Kasumi-1 (cell line): Measurements from ENCODE around the gene SNRPB2.

Experiments used
- DNase-seq, 2 experiments: peaks; one replicate each; lab custom pipeline; 2025; lab: John Stamatoyannopoulos, UW

Gene SNRPB2

DNA sequence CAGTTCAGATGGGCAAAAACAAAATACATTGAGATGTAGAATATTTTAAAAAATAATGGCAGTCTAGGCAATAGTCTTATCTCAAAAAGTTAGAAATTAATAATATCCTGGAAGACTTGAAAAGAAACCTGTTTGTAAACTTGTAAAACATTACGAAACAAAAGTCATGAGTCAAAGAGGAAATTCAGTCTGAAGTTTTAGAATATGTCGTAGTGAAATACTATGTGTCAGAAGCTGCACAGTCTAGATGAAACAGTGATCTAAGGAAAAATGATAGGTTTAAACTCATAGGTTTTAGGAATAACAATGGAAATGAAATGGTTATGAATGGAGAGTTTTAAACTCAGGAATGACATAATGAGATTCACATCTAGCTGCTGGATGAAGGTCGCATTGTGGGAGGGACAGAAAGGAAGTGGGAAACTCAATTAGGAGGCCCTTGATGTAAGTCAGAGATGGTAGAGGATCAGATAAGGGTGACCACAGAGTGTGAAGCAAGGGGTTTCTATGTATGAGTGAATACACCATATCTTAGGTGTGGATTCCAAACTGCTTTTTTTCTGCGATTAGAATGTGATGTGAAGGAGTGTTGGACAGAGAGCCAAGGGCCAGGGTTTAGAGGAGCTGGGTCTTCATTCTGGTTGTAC is 2.8 kb downstream of the SNRPB2 start:
- DNase-seq = peak; percentile 21 to 31

DNA sequence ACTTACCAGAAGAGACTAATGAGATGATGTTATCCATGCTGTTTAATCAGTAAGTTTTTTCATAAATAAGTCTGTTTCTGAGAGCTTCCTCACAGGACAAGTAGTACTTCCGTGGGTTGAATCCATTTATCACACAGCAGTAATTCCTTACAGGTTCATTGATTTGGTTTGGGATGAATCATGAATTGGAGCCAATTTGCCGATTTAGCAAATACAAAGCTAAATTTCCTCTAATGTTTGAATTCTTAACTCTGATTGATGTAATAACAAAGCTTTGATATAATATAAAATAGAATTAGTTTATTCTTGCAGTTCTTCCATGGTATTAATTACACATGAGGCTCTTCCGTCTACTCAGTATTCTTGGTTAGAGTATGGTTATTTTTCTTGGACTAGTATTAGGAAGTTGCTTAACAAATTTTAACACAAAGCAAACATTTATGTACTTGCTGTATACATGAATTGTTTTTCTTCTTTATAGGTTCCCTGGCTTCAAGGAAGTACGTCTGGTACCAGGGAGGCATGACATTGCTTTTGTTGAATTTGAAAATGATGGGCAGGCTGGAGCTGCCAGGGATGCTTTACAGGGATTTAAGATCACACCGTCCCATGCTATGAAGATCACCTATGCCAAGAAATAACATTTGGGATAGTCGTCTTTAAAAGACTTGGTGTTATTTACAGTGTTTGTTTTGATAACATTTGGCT is 10.7 kb downstream of the SNRPB2 start:
- no peak for DNase-seq

DNA sequence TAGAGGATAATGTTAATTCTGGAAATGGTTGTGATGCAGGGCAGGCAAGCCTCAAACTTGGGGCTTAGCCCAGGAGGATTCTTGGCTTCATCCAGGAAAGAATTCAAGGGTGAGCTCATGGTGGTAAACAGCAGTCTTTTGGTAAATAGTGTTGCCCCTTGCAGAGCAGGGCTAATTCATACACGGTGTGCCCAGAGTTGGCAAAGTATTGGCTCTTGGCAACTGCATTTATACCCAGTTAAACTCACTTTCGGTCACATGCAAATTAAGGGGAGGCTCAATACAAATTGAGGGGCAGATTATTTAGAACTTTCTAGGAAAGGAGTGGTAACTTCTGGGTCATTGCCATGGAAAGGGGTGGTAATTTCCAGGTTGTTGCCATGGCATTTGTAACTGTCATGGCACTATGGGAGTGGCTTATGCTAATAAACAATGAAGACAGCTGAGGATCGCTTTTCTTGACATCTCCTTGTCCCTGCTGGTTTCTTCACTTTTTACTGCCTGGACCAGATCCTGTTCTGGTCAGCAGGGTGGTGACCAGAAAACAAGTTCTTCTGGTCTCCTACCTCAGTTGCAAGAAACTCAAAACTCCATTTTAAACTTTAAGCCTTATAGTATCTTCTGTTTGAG is 14.5 kb downstream of the SNRPB2 start:
- no peak for DNase-seq

DNA sequence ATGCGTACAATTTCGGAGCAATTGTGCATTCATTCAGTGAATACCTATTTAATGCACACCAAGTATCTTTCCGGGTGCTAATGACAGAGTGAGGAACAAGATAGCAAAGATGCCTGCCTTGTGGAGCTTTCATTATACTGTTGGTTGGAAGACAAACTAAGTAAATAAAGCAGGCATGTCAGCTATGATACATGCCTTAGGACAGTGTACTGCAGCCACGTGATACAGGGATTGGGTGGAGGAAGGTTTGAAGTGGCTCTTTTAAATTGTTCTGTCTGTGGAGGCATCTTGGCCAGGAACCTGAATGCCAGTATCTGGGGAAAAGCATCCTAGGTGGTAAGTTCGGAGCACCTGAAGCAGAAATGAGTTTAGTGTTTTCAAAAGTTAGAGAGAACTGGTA is 15.4 kb downstream of the SNRPB2 start:
- DNase-seq = no peak

DNA sequence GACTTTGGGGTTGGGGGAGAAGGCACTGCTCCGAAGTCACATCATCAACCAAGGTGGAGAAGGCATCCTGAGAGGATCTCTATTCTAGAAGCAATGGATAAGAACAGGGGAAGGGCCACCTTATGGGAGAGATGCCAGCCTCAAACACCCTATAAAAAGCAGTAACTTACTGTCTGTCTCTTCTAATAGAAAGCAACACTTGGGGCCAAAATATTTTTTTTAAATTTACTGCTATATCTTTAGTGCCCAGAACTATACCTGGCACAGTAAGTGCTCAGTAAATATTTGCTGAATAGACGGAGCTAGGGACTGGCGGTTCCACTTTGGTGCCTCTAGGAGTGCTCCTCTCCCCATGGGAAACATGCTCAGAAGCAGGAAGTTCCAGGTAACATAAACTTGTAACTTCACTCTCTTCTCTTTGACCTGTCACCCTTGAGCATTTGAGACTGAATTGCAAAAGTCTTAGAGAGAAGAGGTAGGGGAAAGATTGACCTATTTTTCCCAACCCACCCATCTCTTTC is 17.5 kb downstream of the SNRPB2 start:
- DNase-seq = no peak

DNA sequence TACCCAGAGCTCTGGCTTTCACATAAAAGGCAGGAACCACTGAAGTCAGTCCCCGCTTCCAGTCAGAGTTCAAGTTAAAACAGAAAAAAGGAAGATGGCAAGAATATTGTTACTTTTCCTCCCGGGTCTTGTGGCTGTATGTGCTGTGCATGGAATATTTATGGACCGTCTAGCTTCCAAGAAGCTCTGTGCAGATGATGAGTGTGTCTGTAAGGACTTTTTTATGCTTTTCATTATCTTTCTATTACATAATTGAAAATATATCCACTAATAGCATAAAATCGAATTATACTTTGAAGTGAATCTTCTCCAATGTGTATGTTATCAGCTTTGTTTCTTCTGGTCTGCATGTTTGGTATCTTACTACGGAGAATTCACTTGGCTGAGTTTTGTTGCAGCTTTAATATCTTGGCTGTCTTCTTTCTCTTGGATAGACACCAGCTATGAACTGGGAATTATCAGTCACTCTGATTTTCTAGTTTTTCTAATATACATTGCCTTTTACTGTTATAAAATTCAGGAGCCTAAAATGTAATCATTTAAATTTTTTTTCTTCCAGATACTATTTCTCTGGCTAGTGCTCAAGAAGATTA is 18.6 kb downstream of the SNRPB2 start, which contains the start of gene OTOR:
TSS of gene OTOR (plus strand) at position 51 of the 593 bp plus-strand sequence. CDS start at position 95, 44 bp downstream.
- no peak for DNase-seq

DNA sequence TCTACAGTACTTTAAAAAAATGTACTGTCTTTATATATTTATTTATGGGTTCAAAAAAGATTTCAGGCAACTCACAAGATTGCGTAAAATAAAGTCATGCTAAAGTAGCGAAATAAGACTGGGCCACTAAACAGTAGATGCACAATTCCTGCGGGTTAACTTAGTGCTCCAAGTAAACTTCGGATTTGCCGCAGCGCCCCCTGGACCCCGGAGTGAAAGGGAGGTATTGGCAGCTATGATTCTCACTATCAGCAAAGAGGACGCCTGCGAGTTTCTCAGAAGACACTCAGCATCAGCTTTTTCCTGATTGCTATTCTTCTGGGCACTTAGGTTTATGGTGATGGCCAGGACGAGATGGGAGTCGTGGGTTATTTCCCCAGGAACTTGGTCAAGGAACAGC is 19.7 kb downstream of the SNRPB2 start:
- no peak for DNase-seq

DNA sequence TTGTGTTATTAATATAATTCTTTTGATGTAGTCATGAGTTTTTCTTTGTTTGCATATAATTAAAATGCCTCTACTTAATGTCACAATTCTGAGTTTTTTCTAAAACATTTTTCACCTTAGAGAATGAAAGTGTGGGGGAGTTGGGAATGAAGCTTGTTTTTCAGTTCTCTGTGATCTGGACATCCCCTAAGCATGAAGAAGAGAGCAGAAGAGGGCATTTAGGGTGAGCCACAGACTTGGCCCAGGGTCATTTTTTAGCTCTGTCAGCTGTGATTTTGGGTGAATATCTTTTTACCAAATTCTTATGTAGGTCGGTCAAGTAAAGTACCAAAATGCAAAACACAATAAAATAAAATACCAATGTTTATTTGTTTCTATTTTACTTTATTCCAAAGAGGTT is 22.3 kb downstream of the SNRPB2 start:
- no peak for DNase-seq

DNA sequence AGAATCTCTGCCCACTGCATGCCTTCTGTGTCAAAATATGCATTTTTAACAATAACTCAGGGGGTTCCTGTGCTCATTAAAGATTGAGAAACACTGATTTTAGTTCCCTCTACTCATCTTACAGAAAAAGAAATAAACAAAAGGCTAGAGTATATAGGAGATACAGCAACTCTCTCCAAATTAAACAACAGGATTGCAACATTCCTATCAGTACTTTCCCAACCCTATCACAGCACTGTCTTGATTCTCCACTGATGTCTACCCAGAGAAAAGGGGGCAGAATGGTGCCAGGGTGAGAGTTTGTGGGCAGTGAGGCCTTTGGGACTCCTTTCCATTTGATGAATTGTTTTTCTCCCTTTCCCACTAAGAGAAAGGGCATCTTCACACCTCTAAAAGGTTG is 23.1 kb downstream of the SNRPB2 start:
- no peak for DNase-seq

DNA sequence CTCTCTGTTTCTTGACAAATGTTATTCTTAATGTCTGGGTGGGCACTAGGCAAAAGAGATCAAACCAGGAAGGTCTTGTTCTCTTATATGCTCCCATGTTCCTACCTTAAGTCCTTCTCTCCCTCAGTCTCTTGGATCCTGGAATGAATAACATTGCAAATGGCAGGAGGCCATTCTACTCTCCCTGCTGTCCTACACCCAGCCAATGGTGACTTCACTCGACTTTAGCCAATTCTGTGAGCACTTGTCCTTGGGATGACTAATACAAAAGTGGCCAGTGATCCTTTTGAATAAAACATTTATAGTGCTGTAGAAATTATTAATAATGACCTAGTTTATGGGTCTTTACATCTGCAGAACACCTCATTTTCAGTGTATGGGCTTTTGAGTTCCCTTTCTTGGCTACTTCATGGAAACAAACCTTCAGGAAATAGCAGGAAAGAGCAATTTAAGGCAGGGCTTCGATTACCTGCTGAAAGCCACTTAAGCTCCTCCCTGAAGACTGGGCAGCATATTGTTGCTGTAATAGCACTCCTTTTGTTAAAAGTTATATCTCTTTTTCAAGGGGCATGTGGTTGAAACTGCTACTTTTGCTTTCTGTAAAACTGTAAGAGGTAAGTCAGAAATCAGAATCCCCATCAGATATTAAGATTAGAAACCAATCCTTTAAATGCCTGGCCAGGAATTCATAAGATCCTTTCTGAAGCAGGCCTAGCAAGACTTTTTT is 28.8 kb downstream of the SNRPB2 start:
- no peak for DNase-seq

DNA sequence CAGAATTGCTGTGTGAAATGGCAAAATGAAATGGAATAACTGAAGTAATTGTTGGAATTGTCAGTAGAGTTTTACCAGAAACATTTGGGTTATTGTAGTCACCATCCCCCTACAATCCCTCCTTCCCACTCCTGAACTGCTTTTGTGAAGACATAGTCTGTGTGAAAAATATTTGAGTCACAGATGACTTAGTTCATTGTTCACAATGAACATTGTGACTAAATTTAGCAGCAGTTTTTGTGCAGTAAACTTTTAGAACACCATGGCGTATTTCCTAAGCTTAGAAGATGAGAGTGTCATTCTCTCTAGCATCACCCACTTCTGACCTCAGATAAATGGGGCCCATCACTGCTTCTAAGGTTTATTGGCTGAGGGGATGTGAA is 29.3 kb downstream of the SNRPB2 start:
- DNase-seq = no peak

DNA sequence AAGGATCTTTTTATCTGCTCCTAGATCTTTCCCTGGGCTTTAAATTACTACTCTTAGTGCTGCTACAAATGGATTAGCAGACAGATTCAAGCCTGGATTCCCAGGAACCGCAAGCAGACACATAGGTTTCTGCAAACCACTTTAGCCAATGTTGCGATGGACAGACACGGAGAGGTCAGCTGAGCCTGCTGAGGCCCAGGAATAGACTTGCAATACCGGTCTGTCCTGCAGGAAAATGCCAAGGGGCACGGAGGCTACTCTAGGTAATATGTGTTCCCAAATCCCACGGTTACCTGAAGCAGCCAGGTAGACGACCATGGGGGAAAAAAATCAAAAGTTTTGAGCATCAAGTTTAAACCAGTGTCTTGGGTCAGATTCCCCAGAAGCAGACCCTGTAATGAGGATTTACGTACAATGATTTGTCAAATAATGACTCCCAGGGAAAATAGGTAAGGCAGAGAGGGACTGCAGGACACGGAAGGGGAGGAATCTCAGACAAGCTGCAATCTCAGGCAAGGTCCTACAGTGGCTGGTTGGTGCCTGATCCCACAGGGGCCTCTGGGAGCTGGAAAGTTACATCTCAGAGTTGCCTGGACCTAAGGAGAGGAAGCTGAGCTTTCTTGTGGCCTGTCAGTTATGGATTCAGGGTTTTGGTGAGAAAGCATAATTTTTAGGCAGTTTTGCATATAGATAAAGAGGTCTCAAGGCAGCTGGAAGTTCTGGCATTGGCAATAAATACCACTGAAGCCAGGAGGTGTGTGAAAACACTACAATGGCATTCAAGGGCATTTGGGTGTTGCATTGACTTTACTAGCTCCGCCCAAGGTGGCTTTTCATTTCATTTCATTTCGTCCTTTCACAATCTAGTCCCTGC is 30.8 kb downstream of the SNRPB2 start:
- DNase-seq = no peak

DNA sequence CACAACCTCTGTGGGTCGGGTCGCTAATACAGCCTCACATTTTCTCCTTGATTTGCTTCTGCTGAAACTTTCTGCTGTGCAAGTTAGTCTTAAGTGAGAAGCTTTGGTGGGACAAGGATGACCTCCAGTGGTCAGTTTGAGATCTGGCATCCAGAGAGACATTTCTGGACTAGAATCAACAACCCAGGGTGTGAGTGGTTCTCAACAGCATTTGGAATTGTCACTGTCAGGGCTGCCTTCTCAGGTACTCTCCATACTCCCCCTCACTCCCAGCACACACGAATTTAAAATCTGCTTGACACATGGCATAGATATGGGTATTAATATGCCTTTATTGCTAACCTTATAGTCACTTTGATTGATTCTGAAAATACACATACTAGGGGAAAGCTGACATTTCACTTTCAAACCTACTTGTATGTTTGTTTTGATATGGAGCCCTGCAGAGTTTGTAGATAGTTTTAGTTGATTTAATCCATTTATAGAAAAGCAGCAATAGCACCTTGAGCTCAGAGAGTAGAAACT is 31.5 kb downstream of the SNRPB2 start:
- DNase-seq = peak; percentile 69 to 78

DNA sequence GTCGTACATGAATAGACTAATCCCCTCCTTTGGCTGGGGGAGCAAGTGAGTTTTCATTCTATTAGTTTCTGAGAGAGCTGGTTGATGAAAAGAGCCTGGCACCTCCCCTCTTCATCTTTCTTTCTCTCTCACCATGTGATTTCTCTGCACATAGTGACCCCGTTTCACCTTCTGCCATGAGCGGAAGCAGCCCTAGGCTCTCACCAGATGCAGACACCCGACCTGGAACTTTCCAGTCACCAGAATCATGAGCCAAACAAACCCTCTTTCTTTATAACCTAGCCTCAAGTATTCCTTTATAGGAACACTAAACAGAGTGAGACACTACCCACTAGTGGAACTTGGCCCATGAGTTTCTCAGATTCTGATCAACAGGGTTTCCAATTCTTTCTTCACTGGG is 34.7 kb downstream of the SNRPB2 start:
- no peak for DNase-seq

DNA sequence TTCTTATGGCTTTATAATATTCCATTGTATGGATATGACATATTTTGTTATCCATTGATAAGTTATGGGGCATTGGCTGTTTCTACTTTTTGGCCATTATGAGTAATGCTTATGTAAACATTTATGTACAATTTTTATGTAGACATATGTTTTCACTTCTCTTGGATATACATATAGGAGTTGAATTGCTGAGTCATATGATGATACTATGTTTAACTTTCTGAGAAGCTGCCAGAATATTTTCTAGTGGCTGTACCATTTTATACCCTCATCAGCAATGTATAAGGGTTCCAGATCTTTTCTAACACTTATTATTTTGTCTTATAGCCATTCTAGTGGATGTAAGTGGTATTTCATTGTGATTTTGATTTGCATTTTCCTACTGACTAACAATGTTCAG is 41.4 kb downstream of the SNRPB2 start:
- no peak for DNase-seq

DNA sequence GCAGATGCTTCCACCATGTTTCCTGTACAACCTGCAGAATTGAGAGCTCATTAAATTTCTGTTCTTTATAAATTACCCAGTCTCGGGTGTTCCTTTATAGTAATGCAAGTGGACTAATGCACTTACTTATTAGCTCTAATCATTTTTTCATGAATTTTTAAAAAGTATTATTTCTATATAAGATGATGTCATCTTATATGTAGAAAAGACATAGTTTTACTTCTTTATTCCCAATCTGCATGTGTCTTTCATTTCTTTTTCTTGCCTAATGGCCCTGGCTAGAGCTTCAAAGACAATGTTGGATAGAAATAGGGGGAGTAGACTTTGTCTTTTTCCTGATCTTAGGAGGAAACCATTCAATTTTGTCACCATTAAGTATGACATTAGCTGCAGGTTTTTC is 46.1 kb downstream of the SNRPB2 start:
- DNase-seq = no peak

DNA sequence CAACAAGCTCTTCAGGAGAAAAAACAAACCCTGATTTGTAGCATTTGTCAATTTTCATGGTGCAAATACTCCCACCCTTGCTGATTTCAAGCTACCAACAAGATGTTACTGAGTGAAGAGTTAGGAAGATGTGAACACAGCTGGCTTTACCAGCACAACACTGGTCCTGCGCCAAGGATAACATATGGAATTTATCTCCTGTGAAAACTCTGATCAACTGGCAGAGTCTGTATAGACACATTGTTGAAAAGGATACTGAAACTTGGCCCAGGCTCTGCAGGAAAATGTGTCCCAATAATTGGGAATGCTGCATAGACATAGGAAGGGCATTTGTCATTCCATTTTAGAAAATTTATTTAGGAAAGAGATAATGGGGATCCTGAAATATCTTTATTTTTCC is 47.3 kb downstream of the SNRPB2 start:
- no peak for DNase-seq

DNA sequence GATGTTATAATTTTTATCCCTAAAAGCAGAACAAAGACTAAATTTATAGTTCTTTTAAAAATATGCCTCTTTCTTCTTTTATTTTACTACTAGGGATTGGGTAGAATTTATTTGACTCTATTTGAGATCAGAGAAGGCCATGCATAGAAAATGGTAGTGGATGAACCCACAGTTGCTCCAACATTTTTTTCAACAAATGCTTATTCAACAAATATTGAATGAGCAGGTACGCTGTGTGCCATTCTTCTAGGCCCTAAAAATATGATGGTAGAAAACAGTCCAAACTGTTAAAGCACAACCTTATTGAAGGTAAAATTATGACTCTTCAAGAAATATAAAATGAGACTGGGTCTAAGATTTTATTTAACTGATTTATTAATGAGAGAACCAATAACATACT is 48.3 kb downstream of the SNRPB2 start:
- DNase-seq = no peak

DNA sequence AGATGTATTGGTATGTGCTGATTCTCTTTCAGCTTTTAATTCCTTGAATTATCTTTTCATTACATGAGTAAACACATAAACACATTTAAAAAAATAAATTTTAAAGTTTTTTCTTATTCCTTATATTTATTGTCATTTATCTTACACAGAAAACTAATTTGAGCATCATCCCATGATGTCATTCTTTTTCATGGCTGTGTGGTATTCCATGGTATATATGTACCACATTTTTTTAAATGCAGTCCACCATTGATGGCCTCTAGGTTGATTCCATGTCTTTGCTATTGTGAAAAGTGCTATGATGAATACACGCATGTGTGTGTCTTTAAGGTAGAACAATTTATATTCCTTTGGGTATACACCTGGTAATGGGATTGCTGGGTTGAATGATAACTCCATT is 51.7 kb downstream of the SNRPB2 start:
- no peak for DNase-seq

DNA sequence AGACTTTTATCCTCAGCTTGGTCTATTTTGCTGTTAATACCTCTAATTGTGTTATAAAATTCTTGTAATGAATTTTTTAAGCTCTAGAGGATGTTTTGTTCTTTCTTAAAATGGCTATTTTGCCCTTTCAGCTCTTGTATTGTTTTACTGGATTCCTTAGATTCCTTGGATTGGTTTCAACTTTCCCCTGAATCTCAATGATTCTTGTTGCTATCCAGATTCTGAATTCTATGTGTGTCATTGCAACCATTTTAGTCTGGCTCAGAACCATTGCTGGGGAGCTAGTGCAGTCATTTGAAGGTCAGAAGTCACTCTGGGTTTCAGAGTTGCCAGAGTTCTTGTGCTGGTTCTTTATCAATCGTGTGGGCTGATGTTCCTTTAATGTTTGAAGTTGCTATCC is 55.4 kb downstream of the SNRPB2 start:
- no peak for DNase-seq
